ENCODE measurements around the gene RASGRF2.

DNA sequence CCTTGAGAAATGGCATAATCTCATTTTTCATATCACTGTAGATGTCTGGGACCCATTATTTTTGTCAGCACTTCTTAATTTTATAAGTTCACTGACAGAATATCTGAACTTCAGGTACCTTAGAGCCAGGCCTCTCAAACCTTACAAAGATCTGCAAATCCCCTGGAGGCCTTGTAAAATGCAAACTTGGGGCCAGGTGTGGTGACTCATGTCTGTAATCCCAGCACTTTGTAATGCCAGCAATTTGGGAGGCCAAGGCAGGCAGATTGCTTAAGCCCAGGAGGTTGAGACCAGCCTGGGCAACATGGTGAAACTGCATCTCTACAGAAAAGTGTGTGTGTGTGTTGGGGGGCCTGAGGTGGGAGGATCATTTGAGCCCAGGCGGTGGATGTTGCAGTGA is 30.8 kb downstream of the RASGRF2 start:
- TF ChIP-seq, protein P1, sequence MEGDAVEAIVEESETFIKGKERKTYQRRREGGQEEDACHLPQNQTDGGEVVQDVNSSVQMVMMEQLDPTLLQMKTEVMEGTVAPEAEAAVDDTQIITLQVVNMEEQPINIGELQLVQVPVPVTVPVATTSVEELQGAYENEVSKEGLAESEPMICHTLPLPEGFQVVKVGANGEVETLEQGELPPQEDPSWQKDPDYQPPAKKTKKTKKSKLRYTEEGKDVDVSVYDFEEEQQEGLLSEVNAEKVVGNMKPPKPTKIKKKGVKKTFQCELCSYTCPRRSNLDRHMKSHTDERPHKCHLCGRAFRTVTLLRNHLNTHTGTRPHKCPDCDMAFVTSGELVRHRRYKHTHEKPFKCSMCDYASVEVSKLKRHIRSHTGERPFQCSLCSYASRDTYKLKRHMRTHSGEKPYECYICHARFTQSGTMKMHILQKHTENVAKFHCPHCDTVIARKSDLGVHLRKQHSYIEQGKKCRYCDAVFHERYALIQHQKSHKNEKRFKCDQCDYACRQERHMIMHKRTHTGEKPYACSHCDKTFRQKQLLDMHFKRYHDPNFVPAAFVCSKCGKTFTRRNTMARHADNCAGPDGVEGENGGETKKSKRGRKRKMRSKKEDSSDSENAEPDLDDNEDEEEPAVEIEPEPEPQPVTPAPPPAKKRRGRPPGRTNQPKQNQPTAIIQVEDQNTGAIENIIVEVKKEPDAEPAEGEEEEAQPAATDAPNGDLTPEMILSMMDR (IDR thresholded peaks at IDR 0.05; ENCODE audit: insufficient read depth, low read length), result no peak
- TF ChIP-seq, protein P2, sequence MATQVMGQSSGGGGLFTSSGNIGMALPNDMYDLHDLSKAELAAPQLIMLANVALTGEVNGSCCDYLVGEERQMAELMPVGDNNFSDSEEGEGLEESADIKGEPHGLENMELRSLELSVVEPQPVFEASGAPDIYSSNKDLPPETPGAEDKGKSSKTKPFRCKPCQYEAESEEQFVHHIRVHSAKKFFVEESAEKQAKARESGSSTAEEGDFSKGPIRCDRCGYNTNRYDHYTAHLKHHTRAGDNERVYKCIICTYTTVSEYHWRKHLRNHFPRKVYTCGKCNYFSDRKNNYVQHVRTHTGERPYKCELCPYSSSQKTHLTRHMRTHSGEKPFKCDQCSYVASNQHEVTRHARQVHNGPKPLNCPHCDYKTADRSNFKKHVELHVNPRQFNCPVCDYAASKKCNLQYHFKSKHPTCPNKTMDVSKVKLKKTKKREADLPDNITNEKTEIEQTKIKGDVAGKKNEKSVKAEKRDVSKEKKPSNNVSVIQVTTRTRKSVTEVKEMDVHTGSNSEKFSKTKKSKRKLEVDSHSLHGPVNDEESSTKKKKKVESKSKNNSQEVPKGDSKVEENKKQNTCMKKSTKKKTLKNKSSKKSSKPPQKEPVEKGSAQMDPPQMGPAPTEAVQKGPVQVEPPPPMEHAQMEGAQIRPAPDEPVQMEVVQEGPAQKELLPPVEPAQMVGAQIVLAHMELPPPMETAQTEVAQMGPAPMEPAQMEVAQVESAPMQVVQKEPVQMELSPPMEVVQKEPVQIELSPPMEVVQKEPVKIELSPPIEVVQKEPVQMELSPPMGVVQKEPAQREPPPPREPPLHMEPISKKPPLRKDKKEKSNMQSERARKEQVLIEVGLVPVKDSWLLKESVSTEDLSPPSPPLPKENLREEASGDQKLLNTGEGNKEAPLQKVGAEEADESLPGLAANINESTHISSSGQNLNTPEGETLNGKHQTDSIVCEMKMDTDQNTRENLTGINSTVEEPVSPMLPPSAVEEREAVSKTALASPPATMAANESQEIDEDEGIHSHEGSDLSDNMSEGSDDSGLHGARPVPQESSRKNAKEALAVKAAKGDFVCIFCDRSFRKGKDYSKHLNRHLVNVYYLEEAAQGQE (IDR thresholded peaks at IDR 0.05; ENCODE audit: insufficient replicate concordance, low read depth), result no peak
- no peak for TF ChIP-seq POLR2AphosphoS5 (IDR thresholded peaks at IDR 0.05; ENCODE audit: low read depth)
